Mammary epithelial cell (primary cell): ENCODE results near the gene FANCC.

ENCODE experiments used
- CTCF ChIP-seq, 2 donors: IDR thresholded peaks in 1 of 2; conservative IDR thresholded peaks in 1 of 2; 2 replicates each; pipeline ENCODE4 v1.5.1; 2011 to 2012; ENCODE audit warnings: inconsistent platforms in 2 of 2, low read length in 2 of 2, mild to moderate bottlenecking in 2 of 2, control low read depth in 1 of 2, low read depth in 1 of 2; ENCODE audit not compliant: insufficient read depth in 1 of 2; ENCODE audit errors: extremely low read depth in 1 of 2
- EZH2 ChIP-seq: IDR thresholded peaks from 2 replicates; pipeline ENCODE4 v1.6.1; 2012; ENCODE audit warnings: low read length, inconsistent platforms, borderline replicate concordance

- TF ChIP-seq CTCF (conservative IDR thresholded peaks at IDR 0.05 in 1 of 2, IDR thresholded peaks at IDR 0.05 in 1 of 2; ENCODE audit: extremely low read depth in 1 of 2, insufficient read depth in 1 of 2, low read depth in 1 of 2, low read length in 2 of 2) (no peak), EZH2 (no peak)
These were observed 91.8 kb downstream of the FANCC start for GRCh38 chr9:95225726-95226106.
